ENCODE measurements around the gene ANKRD35.

The ANKRD35 gene

GRCh38 chr1:145893306-145894055 is 7.8 kb upstream of the ANKRD35 start:
- TF ChIP-seq, protein P1, sequence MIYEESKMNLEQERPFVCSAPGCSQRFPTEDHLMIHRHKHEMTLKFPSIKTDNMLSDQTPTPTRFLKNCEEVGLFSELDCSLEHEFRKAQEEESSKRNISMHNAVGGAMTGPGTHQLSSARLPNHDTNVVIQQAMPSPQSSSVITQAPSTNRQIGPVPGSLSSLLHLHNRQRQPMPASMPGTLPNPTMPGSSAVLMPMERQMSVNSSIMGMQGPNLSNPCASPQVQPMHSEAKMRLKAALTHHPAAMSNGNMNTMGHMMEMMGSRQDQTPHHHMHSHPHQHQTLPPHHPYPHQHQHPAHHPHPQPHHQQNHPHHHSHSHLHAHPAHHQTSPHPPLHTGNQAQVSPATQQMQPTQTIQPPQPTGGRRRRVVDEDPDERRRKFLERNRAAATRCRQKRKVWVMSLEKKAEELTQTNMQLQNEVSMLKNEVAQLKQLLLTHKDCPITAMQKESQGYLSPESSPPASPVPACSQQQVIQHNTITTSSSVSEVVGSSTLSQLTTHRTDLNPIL (CRISPR knock-in tag; IDR thresholded peaks at IDR 0.05; ENCODE audit: low read depth) = no peak
- TF ChIP-seq ZNF70 (CRISPR knock-in tag; IDR thresholded peaks at IDR 0.05) (no peak), TOX (CRISPR knock-in tag; IDR thresholded peaks at IDR 0.05; ENCODE audit: borderline replicate concordance) (no peak), BACH2 (CRISPR knock-in tag; IDR thresholded peaks at IDR 0.05; ENCODE audit: borderline replicate concordance) (no peak), ESRRG (CRISPR knock-in tag; IDR thresholded peaks at IDR 0.05) (no peak), ISL1 (CRISPR knock-in tag; IDR thresholded peaks at IDR 0.05) (no peak), TCF4 (CRISPR knock-in tag; IDR thresholded peaks at IDR 0.05; ENCODE audit: borderline replicate concordance) (no peak), GLIS3 (CRISPR knock-in tag; IDR thresholded peaks at IDR 0.05) (no peak), TSHZ2 (CRISPR knock-in tag; IDR thresholded peaks at IDR 0.05) (no peak), OSR1 (CRISPR knock-in tag; IDR thresholded peaks at IDR 0.05) (no peak), RARB (CRISPR knock-in tag; IDR thresholded peaks at IDR 0.05) (no peak), PPARA (CRISPR knock-in tag; IDR thresholded peaks at IDR 0.05; ENCODE audit: borderline replicate concordance) (no peak)
- TF ChIP-seq, protein P2, sequence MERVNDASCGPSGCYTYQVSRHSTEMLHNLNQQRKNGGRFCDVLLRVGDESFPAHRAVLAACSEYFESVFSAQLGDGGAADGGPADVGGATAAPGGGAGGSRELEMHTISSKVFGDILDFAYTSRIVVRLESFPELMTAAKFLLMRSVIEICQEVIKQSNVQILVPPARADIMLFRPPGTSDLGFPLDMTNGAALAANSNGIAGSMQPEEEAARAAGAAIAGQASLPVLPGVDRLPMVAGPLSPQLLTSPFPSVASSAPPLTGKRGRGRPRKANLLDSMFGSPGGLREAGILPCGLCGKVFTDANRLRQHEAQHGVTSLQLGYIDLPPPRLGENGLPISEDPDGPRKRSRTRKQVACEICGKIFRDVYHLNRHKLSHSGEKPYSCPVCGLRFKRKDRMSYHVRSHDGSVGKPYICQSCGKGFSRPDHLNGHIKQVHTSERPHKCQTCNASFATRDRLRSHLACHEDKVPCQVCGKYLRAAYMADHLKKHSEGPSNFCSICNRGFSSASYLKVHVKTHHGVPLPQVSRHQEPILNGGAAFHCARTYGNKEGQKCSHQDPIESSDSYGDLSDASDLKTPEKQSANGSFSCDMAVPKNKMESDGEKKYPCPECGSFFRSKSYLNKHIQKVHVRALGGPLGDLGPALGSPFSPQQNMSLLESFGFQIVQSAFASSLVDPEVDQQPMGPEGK (CRISPR knock-in tag; IDR thresholded peaks at IDR 0.05; ENCODE audit: borderline replicate concordance) = no peak
- no peak for ATAC-seq

- peak; percentile 27 for ATAC-seq
- TF ChIP-seq ZFP30 (CRISPR knock-in tag; IDR thresholded peaks at IDR 0.05) (no peak), OSR1 (CRISPR knock-in tag; IDR thresholded peaks at IDR 0.05) (no peak), RARB (CRISPR knock-in tag; IDR thresholded peaks at IDR 0.05) (no peak), PPARA (CRISPR knock-in tag; IDR thresholded peaks at IDR 0.05; ENCODE audit: borderline replicate concordance) (no peak), ZFP3 (CRISPR knock-in tag; IDR thresholded peaks at IDR 0.05) (no peak), BACH2 (CRISPR knock-in tag; IDR thresholded peaks at IDR 0.05; ENCODE audit: borderline replicate concordance) (no peak), ISL1 (CRISPR knock-in tag; IDR thresholded peaks at IDR 0.05) (no peak), ESRRG (CRISPR knock-in tag; IDR thresholded peaks at IDR 0.05) (no peak), CSDC2 (CRISPR knock-in tag; IDR thresholded peaks at IDR 0.05) (no peak), ZNF8 (CRISPR knock-in tag; IDR thresholded peaks at IDR 0.05) (no peak), POU6F1 (CRISPR knock-in tag; IDR thresholded peaks at IDR 0.05; ENCODE audit: borderline replicate concordance, low read depth) (no peak), TSHZ2 (CRISPR knock-in tag; IDR thresholded peaks at IDR 0.05) (no peak), TCF4 (CRISPR knock-in tag; IDR thresholded peaks at IDR 0.05; ENCODE audit: borderline replicate concordance) (no peak), ZC3H10 (CRISPR knock-in tag; IDR thresholded peaks at IDR 0.05) (no peak), GLIS3 (CRISPR knock-in tag; IDR thresholded peaks at IDR 0.05) (no peak), CSRNP3 (CRISPR knock-in tag; IDR thresholded peaks at IDR 0.05) (no peak), ARNTL (CRISPR knock-in tag; IDR thresholded peaks at IDR 0.05; ENCODE audit: borderline replicate concordance, low read depth) (no peak)
- TF ChIP-seq, protein P2 (CRISPR knock-in tag; IDR thresholded peaks at IDR 0.05; ENCODE audit: borderline replicate concordance) = no peak
- TF ChIP-seq, protein P1 (CRISPR knock-in tag; IDR thresholded peaks at IDR 0.05; ENCODE audit: low read depth) = no peak
Measured at GRCh38 chr1:145892486-145893087, 6.9 kb upstream of the ANKRD35 start.
